Glomerular endothelial cell (primary cell): ENCODE results near the gene REG1B. TPM values are rescaled to one million over a fixed set of nuclear protein-coding genes. Genes with fewer than 3 reads are reported as not detected.

Experiments used
- DNase-seq: peaks from one replicate; pipeline ENCODE4 v3.0.0-alpha.2; 2011; ENCODE audit warnings: low read depth, low spot score; ENCODE audit errors: extremely low read depth
- total RNA-seq: library from RNA; depleted of rRNA; stranded (reverse); fragments of >200 nt; gene quantifications from 2 replicates; pipeline ENCODE4 v1.2.3, GENCODE V29; 2015

REG1B gene, protein sequence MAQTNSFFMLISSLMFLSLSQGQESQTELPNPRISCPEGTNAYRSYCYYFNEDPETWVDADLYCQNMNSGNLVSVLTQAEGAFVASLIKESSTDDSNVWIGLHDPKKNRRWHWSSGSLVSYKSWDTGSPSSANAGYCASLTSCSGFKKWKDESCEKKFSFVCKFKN
- total RNA-seq, result not detected in 2 replicates

DNA sequence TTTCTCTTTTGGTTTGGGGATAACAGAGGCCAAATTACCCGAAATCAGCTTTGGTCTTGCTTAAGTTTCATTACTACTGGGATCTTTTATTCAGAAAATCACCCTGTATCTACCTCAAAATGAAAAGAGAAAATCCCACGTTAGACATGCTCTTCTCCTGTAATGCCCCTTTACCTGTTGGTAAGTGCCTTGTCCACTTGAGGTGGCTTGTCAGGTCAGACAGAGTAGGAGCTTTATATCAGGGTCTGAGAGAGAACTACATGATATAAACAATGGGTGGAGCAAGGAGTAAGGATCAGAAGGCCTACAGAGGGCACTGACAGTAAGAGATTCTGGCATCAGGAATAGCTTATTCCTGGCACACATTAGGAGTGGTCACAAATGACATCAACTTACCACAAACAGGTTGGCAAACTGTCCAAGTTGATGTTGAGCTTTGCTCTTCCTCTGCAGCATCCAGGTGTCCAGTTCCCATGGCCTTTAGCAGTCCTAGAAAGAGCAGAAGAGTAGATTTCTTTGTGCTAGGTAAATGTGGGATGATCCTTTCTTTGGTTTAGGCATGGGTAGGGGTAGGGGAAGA is at the start of gene REG1B:
Gene REG1B (minus strand): TSS at position 209 of the 580 bp plus-strand sequence. CDS start 381 bp downstream, outside the sequence.
- no peak for DNase-seq

DNA sequence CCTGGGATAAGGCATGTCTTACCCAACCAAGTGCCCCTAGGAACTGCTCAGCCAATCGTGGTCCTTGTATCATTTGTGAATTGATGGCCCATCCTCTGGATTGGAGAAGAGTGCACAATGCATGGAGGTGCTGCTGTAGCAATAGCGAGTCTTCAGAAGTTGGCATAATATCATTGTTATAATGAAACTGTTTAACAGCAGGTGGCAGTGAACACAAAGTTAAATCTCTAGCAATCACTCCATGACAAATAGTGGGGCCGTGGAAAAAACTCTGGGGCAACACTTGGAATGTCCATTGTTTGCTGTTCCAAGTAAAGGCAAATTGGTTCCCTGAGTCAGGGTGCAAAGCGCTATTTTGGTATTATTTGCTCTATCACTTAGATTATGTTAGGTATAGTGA is 43.9 kb upstream of the REG1B start:
- no peak for DNase-seq

DNA sequence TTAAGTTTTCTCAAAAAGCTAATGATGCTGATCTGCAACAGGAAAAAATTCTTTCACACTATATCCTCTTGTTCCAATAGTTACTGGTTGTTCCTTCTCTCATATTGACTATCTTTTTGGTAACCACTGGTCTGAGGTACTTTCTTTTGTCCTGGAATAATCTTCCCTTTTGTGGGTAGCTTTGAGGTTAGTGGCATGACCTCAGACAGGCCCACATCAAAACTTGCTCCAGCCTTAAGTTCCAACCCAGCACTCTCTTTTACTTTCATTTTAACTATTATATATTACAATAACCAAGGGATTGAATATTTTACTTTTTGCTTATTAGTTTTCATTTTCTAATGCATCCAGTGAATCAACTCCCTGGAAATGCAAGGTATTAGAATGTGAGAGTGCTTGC is 42.0 kb upstream of the REG1B start:
- no peak for DNase-seq

DNA sequence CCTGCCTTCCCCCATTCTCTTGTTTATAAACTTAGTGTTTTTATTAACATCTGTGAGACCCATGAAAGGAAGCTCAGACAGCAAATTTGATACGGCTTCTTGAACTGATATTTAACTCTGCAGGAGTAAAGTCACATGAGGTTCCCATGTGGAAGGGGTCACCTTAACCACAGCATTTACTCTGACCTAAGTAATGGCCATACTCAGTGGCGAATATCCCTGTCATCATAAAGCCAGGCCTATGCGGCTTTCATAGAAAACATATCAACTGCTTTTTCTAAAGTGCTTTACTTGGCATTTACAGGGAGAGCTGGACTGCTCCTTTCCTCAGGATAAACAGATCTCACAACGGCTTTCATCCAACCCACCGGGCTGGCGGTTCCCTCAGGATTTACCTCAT is 41.5 kb upstream of the REG1B start:
- DNase-seq, result no peak

DNA sequence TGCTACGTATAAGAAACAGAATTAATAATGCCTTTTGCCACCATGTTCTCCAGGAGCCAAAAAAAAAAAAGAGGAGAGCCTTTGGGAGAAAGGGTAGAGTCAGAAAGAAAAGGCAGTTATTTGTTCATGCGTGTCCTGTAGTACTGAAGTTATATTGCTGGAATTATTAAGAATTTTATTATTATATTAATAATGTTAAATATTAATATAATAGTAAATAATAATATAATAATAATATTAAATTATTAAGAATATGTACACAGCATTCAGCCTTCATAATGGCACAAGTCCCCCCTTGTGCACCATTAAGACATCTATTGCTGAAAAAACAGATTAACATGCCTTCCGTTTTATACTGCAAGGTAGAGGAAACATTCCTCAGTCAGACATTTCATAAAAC is 40.6 kb upstream of the REG1B start:
- DNase-seq, result no peak

DNA sequence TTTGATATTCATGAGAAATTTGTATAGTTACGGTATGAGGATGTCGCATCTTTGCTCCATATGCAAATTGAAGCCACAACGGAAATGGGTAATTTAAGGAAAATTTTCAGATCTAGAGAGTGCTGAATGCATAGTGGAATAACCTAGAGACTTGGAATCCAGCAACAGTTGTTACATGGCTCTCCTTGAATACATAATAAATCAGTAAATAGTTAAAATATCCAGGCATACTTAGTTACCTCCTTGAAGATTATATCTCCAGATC is 37.9 kb upstream of the REG1B start:
- DNase-seq, result no peak

DNA sequence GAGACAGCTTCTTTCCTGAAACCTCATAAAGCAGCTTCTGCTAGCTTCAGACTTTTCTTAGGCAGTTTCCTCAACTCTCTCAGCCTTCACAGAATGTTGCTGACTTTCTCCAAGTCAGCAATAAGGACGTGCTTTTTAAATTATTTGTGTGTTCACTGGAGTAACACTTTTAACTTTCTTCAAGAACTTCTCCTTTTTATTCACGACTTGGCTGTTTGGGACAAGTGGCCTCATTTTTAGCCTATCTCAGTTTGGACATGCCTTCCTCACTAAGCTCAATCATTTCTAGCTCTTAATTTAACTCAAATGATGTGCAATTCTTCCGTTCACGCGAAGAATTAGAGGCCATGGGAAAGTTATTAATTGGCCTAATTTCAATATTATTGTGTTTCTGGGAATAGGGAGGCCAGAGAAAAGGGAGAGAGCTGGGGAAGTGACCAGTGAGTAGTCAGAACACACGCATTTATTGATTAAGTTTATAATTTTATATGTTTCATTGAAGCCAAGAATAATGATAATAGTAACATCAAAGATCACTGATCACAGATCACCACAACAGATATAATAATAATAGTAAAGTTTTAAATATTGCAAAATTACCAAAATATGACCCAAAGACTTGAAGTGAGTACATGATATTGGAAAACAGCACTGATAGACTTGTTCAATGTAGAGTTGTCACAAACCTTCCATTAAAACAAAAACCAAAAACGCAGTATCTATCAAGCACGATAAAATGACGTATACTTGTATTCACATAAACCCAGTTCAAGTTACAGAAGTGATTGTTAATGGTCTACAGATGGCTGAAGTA is 37.3 kb upstream of the REG1B start:
- DNase-seq, result no peak

DNA sequence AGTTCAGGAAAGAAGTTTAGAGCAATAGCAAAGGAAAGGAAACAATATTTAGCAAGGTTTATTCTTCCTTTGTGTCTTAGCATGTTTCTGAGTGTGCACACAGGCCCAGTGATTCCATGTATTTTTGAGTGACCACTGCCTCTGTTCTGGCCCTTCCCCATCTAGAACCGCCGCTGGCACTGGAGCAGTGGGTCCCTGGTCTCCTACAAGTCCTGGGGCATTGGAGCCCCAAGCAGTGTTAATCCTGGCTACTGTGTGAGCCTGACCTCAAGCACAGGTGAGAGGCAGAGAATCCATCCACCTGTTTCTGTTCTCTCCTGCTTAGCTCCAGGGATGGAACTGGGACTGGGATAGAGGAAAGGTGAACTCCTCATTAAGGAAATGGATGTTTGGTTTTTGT is 34.9 kb upstream of the REG1B start:
- DNase-seq, result no peak

DNA sequence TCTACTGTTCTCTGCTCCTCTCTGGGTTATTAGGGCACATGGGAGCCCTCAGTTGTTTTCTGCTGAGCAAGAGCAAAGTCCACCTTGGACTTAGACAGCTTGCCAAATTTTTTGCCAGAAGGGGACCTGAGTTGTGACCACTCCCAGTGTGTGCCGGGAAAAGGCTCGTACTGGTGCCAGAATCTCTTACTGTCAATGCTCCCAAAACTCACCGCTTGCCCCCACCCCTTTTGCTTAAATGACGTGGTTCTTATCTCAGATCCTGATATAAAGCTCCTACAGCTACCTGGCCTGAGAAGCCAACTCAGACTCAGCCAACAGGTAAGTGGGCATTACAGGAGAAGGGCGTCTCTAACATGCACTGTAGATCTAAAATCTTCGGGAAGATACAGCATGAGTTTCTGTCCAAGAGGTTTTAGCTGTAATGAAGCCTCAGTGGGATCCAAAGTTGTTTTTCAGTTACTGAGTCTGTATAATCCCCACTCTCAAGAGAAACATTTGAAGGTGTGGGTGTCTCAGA is 32.5 kb upstream of the REG1B start, which contains the start of gene REG1A:
Gene REG1A (plus strand): TSS at position 295 of the 520 bp plus-strand sequence. CDS start 374 bp downstream, outside the sequence.
- no peak for DNase-seq

DNA sequence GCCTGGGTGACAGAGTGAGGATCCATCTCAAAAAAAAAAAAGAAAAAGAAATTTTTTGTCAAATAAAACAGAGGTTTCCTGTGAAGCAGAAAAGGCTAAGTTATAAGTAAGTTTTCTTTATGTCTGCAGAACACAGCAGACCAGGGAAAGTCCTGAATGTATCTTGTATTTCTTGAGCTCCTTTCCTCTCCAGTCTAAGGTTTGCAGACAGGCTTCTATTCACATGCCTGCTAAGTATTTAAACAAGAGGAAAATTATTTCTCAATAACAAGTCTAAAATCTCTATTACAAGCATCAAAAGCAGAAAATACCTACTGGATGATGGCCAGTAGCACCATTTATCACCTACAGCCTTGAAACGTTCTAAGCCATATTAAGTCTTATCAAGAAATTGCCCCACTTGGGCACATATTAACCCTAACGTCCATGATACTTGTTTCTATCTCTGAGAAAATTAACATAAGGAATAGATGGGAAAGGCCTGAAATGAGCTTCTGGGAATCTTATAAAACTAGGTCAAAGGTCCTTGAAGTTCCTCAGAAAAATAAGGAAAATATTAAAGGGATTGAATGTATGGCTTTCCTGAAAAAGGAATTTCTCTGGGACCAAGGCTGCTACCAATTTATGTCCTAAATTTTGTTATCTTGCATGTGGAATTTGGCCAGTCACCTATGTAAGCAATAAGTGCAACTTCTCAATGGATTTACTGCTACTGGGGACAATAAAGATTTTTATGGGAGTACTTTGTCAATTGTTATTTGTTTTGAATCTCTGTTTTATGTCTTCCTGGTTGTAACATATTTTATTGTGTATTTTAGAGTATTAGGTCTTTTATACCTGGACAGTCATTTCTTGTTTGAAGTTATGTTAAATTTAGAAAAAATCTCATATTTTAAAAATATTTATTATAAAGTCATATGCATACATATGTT is 29.5 kb upstream of the REG1B start:
- DNase-seq, result no peak

DNA sequence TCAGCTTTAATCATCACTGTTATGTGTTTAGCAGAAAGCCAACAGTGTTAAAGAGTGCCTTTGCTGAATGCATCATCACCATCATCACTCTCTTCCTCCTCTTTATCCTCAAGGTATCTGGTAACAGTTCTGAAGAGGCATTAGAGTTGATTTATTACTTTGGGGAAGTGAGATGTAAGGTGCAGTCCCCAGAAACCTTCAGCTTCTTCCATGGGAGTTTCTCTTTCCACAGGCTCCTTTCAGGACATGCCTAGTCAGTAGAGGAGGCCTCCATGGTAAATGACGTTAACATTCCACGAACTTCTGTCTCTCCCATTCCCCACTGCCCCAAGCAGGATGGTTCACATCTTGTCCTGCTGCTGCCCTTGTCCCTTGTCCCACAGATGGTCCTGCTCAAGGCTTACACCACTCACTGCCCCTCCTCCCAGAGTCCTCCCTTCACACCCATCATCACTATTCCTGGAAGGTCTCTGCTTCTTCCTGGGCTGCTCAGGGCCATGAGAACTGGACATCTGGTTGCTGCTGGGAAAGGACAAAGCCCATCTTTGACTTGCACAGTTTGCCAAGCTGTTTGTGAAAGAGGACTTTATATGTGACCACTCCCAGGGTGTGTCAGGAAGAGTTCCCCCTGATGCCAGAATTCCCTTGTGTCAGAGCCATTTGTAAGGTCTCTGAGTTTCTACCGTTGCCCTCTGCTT is 27.2 kb upstream of the REG1B start:
- no peak for DNase-seq

DNA sequence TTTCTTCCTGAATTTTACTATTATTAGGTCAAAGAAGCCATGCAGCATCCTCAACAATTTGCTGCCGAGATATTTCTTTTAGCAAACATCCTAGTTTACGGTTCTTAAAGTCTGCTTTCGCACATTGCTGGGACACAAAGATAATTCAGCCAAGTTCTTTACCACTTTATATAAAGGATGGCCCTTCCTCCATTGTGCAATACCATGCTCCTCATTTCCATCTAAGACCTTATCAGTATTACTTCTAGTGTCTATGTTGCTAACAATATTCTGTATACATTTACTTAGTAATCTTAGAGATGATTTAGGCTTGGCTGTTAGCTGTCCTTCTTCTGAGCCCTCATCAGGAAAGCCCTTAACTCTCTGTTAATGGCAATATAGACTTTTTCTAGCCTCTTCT is 24.5 kb upstream of the REG1B start:
- no peak for DNase-seq

DNA sequence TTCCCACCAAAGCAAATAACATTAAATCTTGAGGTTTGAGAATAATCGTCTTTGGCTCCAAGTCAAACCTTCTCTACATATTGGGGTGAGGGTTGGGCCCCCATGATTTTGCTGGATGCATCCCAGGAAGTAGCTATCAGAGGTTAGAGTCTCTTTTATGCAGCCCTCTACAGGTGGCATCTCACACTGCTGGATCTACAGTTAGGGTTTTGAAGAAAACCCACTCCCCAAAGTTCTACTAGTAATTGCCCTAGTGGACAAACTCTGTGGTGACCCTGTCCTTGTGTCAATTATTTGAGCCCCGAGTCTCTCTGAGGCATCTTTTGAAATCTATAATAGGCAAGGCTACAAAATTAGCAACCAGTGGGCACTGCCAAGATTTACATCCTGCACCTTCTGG is 17.5 kb upstream of the REG1B start:
- no peak for DNase-seq

DNA sequence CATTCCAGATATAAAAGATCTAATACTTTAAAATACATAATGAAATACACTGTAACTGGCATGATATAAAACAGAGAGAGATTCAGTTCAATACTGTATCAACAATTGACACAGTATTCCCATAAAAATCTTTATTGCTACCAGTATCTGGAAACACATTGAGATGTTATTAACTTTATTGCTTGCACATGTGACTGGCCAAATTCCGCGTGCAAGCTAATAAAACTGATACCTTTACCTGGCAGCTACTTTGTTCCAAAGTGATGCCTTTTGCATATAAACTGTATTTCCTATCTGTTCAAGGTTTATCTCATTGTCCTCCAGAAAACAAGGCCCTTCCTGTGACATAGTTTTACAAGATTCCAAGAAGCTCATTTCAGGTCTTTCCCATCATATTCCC is 15.4 kb upstream of the REG1B start:
- no peak for DNase-seq

DNA sequence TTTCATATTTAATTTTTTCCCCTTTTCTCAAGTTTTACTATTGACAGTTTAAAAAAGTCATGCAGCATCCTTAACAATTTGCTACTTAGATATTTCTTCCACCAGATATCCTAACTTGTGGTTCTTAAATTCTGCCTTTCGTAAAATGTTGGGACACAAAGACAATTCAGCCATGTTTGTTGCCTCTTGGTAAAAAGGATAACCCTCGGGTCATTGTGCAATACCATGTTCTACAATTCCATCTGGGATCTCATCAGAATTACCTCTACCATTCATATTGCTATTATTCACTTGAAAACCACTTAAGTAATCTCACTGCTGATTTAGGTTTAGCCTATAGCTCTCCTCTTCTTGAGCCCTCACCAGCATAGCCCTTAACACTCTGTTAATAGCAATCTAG is 13.2 kb upstream of the REG1B start:
- DNase-seq, result no peak

DNA sequence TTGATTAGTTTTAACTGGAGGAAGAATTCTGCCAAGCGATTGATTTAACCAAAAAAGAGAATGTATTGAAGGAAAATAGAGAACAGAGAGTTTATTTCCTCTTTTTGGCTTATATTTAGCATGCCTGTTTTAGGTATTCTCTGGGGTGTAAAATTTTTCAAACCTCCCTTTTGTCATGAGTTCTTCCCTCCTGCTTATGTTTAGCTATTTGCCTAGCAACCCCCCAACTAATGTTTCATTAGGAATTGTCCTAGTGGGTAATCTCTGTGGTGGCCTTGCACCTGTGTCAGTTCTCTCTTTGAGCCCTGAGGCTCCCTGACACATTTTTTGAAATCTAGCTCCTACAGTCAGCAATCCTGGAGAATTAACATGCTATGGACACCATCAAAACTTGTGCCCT is 12.5 kb upstream of the REG1B start:
- no peak for DNase-seq

DNA sequence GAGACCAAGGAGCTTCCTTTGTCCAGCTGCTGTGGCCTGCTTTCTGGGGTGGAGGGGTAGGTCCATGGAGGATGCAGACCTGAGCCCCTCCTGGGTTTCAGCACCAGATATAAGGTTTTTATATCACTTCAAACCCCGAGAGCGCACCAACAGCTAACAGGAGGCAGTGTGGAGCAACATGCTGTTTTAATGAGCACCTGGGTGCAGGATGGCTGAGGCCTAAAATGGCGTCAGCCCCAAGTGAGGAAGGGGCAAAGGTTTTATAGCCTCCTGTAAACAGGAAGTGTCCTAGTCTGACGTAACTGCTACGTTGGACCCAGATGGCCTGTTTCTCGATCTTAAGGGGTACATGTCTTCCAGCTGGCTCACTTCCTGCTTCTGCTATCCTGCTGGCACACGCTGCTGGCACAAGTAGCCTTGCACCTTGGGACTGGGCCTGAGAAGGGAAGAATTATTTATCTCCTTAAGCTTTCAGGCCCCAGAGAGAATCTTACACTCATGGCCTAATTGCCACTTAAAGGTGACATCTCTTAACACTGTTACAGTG is 11.4 kb upstream of the REG1B start:
- no peak for DNase-seq

DNA sequence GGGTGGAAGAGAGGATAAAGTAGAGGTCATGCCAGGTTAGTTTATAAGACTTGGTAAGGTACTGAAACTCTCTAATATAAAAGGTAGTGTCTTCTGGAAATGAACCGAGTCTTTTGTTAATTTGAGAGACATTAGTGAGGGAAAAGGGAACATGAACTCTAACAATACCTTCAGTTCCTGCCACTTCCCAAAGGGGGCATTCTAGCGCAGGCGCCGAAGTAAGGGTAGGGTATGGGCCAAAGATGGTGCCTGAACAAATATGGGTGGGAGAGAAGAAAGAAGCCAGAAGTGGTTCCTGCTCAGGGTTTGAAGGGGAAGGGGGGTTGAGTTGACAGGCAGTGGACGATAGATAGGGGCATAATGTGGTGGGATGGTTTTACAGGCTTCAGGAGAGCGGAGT is 10.1 kb upstream of the REG1B start:
- DNase-seq, result no peak

DNA sequence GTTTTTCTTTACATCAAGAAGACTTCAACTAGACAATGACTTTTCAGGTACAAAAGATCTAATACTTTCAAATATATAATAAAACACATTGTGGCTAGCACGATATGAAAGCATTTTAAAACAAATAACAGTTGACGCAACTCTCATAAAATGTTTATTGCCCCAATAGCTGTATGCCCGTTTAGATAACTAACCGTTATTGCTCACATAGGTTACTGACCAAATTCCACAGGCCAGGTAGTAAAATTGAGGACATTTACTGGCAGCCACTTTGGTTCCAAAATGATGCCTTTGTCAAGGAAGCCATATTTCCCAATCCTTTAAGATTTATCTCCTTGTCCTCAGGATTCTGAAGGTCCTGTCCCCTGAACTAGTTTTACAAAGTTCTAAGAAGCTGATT is 2.9 kb upstream of the REG1B start:
- DNase-seq, result no peak

DNA sequence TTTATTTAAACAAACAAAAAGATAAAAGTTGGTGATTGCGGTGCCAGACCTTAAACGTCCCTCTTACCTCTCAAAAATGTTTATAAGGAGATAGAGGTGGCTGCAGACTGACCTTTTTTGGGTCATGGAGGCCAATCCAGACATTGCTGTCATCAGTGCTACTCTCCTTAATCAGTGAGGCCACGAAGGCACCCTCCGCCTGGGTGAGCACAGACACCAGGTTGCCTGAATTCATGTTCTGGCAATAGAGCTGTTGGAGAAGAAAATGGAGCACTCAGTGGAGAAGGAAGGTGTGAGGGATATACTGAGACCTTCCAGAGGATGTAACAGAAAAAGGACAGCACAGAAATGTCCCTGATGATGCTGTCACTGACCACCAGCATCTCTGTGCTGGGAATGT is 1.5 kb downstream of the REG1B start:
- no peak for DNase-seq
